PFSK-1 (cell line): ENCODE data around the gene ATP1A1.

Source experiments
- FOXP2 ChIP-seq: optimal IDR thresholded peaks from 2 replicates; pipeline ENCODE3; 2011; ENCODE audit warnings: borderline replicate concordance, control low read depth, inconsistent platforms; ENCODE audit not compliant: insufficient read depth; ENCODE audit errors: extremely low read length, extremely low read depth
- POLR2AphosphoS5 ChIP-seq: IDR thresholded peaks from 2 replicates; pipeline ENCODE4 v1.6.1; 2012; ENCODE audit warnings: low read depth, mild to moderate bottlenecking, control low read depth, low read length, moderate library complexity
- REST ChIP-seq, 2 experiments: IDR thresholded peaks; 2 replicates each; pipeline versions ENCODE4 v1.6.1 to v1.8.0; 2011 to 2012; ENCODE audit warnings: low read depth in 2 of 2, low read length in 2 of 2, control low read depth in 1 of 2, inconsistent platforms in 1 of 2, mild to moderate bottlenecking in 1 of 2, moderate library complexity in 1 of 2; ENCODE audit not compliant: insufficient read depth in 1 of 2
- SIN3A ChIP-seq: IDR thresholded peaks from 2 replicates; pipeline ENCODE4 v1.6.1; 2012; ENCODE audit warnings: mild to moderate bottlenecking, low read length, moderate library complexity, borderline replicate concordance; ENCODE audit not compliant: insufficient read depth
- TAF1 ChIP-seq: IDR thresholded peaks from 2 replicates; pipeline ENCODE4 v1.6.1; 2012; ENCODE audit warnings: low read length, control low read depth, borderline replicate concordance; ENCODE audit not compliant: insufficient read depth

The ATP1A1 gene

GRCh38 chr1:116408803-116409720 is 36.0 kb downstream of the ATP1A1 start:
- no peak for TF ChIP-seq FOXP2
- no peak for TF ChIP-seq POLR2AphosphoS5
- no peak for TF ChIP-seq SIN3A
- no peak for TF ChIP-seq TAF1
- TF ChIP-seq REST (IDR thresholded peaks at IDR 0.05; ENCODE audit: insufficient read depth in 1 of 2, low read depth in 2 of 2, low read length in 2 of 2), result no peak

- TF ChIP-seq TAF1, result no peak
- no peak for TF ChIP-seq SIN3A
- TF ChIP-seq POLR2AphosphoS5, result no peak
- TF ChIP-seq FOXP2, result no peak
- TF ChIP-seq REST (IDR thresholded peaks at IDR 0.05; ENCODE audit: insufficient read depth in 1 of 2, low read depth in 2 of 2, low read length in 2 of 2), result no peak
These were observed 36.7 kb downstream of the ATP1A1 start for GRCh38 chr1:116409751-116410191.

- TF ChIP-seq REST (IDR thresholded peaks at IDR 0.05; ENCODE audit: insufficient read depth in 1 of 2, low read depth in 2 of 2, low read length in 2 of 2) (no peak), POLR2AphosphoS5 (no peak), FOXP2 (no peak), SIN3A (no peak), TAF1 (no peak)
These were observed 38.9 kb downstream of the ATP1A1 start for GRCh38 chr1:116411784-116412479.

- TF ChIP-seq POLR2AphosphoS5 (no peak), FOXP2 (no peak), REST (IDR thresholded peaks at IDR 0.05; ENCODE audit: insufficient read depth in 1 of 2, low read depth in 2 of 2, low read length in 2 of 2) (no peak), TAF1 (no peak), SIN3A (no peak)
These were observed 39.4 kb downstream of the ATP1A1 start for GRCh38 chr1:116412480-116412798.
